Endothelial cell of umbilical vein (primary cell): ENCODE data around the gene RNU5D-1.
"Not testable (repeated sequence)": the region's sequence is repeated elsewhere in the genome, so short reads cannot be mapped to it uniquely, and the experiment has no call there.

Experiments
- EZH2 ChIP-seq: IDR thresholded peaks from 2 replicates; pipeline ENCODE4 v1.6.1; 2012; ENCODE audit warnings: borderline replicate concordance, low read depth, mild to moderate bottlenecking, moderate library complexity, low read length, inconsistent platforms; ENCODE audit not compliant: severe bottlenecking
- MYC ChIP-seq: IDR thresholded peaks from one replicate; pipeline ENCODE4 v1.6.1; 2011; ENCODE audit warnings: mild to moderate bottlenecking, low read depth, low read length
- POLR2A ChIP-seq: IDR thresholded peaks from 2 replicates; pipeline ENCODE4 v1.6.1; 2012; ENCODE audit warnings: low read depth, mild to moderate bottlenecking, control low read depth, low read length
- TF ChIP-seq, protein P1 (sequence below): IDR thresholded peaks from 2 replicates; pipeline ENCODE4 v1.6.1; 2011; ENCODE audit not compliant: insufficient read depth, insufficient read length
- TF ChIP-seq, protein P2 (sequence below), 2 donors: IDR thresholded peaks; 1 replicate in 1 of 2; 2 replicates in 1 of 2; pipeline ENCODE4 v1.5.1; 2011; ENCODE audit warnings: low read length in 2 of 2, mild to moderate bottlenecking in 2 of 2, moderate library complexity in 2 of 2, control low read depth in 1 of 2, inconsistent platforms in 1 of 2, low read depth in 1 of 2; ENCODE audit not compliant: insufficient read depth in 1 of 2; ENCODE audit errors: extremely low read depth in 1 of 2

DNA sequence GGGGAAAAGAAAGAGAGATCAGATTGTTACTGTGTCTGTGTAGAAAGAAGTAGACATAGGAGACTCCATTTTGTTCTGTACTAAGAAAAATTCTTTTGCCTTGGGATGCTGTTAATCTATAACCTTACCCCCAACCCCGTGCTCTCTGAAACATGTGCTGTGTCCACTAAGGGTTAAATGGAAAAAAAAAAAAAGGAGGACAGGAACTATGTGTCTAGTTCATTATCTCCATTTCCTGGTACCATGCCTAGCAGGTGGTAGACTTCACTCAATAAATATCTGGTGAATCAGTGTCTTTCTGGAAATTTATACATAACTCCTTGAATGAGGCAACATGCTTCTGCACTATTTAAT, 8.0 kb upstream of the RNU5D-1 start:
- TF ChIP-seq, protein P1, sequence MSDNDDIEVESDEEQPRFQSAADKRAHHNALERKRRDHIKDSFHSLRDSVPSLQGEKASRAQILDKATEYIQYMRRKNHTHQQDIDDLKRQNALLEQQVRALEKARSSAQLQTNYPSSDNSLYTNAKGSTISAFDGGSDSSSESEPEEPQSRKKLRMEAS, result not testable (repeated sequence)
- TF ChIP-seq EZH2, MYC, POLR2A: not testable (repeated sequence)
- TF ChIP-seq, protein P2, sequence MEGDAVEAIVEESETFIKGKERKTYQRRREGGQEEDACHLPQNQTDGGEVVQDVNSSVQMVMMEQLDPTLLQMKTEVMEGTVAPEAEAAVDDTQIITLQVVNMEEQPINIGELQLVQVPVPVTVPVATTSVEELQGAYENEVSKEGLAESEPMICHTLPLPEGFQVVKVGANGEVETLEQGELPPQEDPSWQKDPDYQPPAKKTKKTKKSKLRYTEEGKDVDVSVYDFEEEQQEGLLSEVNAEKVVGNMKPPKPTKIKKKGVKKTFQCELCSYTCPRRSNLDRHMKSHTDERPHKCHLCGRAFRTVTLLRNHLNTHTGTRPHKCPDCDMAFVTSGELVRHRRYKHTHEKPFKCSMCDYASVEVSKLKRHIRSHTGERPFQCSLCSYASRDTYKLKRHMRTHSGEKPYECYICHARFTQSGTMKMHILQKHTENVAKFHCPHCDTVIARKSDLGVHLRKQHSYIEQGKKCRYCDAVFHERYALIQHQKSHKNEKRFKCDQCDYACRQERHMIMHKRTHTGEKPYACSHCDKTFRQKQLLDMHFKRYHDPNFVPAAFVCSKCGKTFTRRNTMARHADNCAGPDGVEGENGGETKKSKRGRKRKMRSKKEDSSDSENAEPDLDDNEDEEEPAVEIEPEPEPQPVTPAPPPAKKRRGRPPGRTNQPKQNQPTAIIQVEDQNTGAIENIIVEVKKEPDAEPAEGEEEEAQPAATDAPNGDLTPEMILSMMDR (IDR thresholded peaks at IDR 0.05; ENCODE audit: extremely low read depth in 1 of 2, insufficient read depth in 1 of 2, low read depth in 1 of 2, low read length in 2 of 2), result not testable (repeated sequence)
